ENCODE data around the gene PRSS2. TPM values are rescaled to one million over a fixed set of nuclear protein-coding genes. Genes with fewer than 3 reads are reported as not detected.
"Not testable (repeated sequence)": the region's sequence is repeated elsewhere in the genome, so short reads cannot be mapped to it uniquely, and the experiment has no call there.

Gene PRSS2
- total RNA-seq, 1 donor from 2014 or later, result not detected

GRCh38 chr7:142754681-142755575 is 15.8 kb upstream of the PRSS2 start:
- no peak for DNase-seq
- TF ChIP-seq CTCF (IDR thresholded peaks at IDR 0.05; ENCODE audit: borderline replicate concordance), result no peak
- Histone ChIP-seq H3K27me3 (ENCODE audit: low read depth) (peaks cover 6% of the 10 kb centered on the region), H3K4me3 (no peak overlapping the region), H3K27ac (replicated peaks) (no peak overlapping the region), H3K9me3 (replicated peaks) (no peaks in the 10 kb centered on the region), H3K36me3 (no peaks in the 10 kb centered on the region), H3K4me1 (no peaks in the 10 kb centered on the region)
- intact Hi-C loops (cut with micrococcal nuclease), result no loop called here

GRCh38 chr7:142758312-142758711 is 12.5 kb upstream of the PRSS2 start:
- H3K27ac ChIP-seq (replicated peaks); H3K4me1 ChIP-seq; H3K4me3 ChIP-seq; H3K36me3 ChIP-seq; H3K9me3 ChIP-seq (replicated peaks); intact Hi-C loops (cut with micrococcal nuclease); DNase-seq: not testable (repeated sequence)
- H3K27me3 ChIP-seq (ENCODE audit: low read depth), result peaks cover 24% of the 10 kb centered on the region

- Histone ChIP-seq H3K36me3 (no peaks in the 10 kb centered on the region), H3K9me3 (replicated peaks) (no peaks in the 10 kb centered on the region), H3K4me3 (no peak overlapping the region), H3K4me1 (no peaks in the 10 kb centered on the region), H3K27ac (replicated peaks) (no peak overlapping the region), H3K27me3 (ENCODE audit: low read depth) (peaks cover 24% of the 10 kb centered on the region)
- intact Hi-C loops (cut with micrococcal nuclease), result no loop called here
- no peak for TF ChIP-seq CTCF (IDR thresholded peaks at IDR 0.05; ENCODE audit: borderline replicate concordance)
- DNase-seq, result no peak
These were observed 11.3 kb upstream of the PRSS2 start for GRCh38 chr7:142759433-142759832.

- H3K9me3 ChIP-seq (replicated peaks), result no peaks in the 10 kb centered on the region
- TF ChIP-seq CTCF (IDR thresholded peaks at IDR 0.05; ENCODE audit: borderline replicate concordance), result no peak
- H3K4me3 ChIP-seq, result no peak overlapping the region
- intact Hi-C loops (cut with micrococcal nuclease), result no loop called here
- no peaks in the 10 kb centered on the region for H3K36me3 ChIP-seq
- DNase-seq, result no peak
- no peaks in the 10 kb centered on the region for H3K4me1 ChIP-seq
- peaks cover 24% of the 10 kb centered on the region for H3K27me3 ChIP-seq (ENCODE audit: low read depth)
- H3K27ac ChIP-seq (replicated peaks), result no peak overlapping the region
These were observed 10.6 kb upstream of the PRSS2 start for GRCh38 chr7:142760071-142760642.

GRCh38 chr7:142761606-142762005 is 9.2 kb upstream of the PRSS2 start:
- DNase-seq; H3K4me1 ChIP-seq; H3K4me3 ChIP-seq; H3K27ac ChIP-seq (replicated peaks); H3K9me3 ChIP-seq (replicated peaks); H3K36me3 ChIP-seq; intact Hi-C loops (cut with micrococcal nuclease): not testable (repeated sequence)
- peaks cover 24% of the 10 kb centered on the region for H3K27me3 ChIP-seq (ENCODE audit: low read depth)

GRCh38 chr7:142762104-142762503 is 8.7 kb upstream of the PRSS2 start:
- Histone ChIP-seq H3K27me3 (ENCODE audit: low read depth) (peaks cover 24% of the 10 kb centered on the region), H3K9me3 (replicated peaks) (no peaks in the 10 kb centered on the region), H3K4me1 (no peaks in the 10 kb centered on the region), H3K36me3 (no peaks in the 10 kb centered on the region), H3K4me3 (no peak overlapping the region), H3K27ac (replicated peaks) (no peak overlapping the region)
- TF ChIP-seq CTCF (IDR thresholded peaks at IDR 0.05; ENCODE audit: borderline replicate concordance), result no peak
- no peak for DNase-seq
- intact Hi-C loops (cut with micrococcal nuclease), result no loop called here
